SK-N-SH (cell line): ENCODE results near the gene PPP1R15B. TPM values are rescaled to one million over a fixed set of nuclear protein-coding genes. Genes with fewer than 3 reads are reported as not detected.

Experiments used
- CTCF ChIA-PET: fragments of 300-600, 350-600 bp; formaldehyde crosslinking; extraction: SDS; loops from one replicate; lab custom pipeline; 2021; lab: Yijun Ruan, JAX
- POLR2A ChIA-PET: fragments of 350-600 bp; sonication (Branson Sonifier 250); formaldehyde crosslinking; extraction: SDS; loops from one replicate; lab custom pipeline; 2020; ENCODE audit warnings: antibody characterized with exemption, inconsistent platforms; lab: Yijun Ruan, JAX
- DNase-seq: peaks from one replicate; pipeline ENCODE4 v3.0.0; 2012
- H2AFZ ChIP-seq: fragments of 200-600 bp; sonication (generic); 2 replicates; pipeline ENCODE4 v1.8.1; 2016; ENCODE audit warnings: antibody characterized with exemption, mild to moderate bottlenecking, low read depth
- H3F3A ChIP-seq: fragments of 200-600 bp; sonication (generic); replicated peaks from 2 replicates; pipeline ENCODE3; 2016; ENCODE audit warnings: antibody characterized with exemption, mild to moderate bottlenecking; ENCODE audit not compliant: insufficient read depth
- H3K27ac ChIP-seq, 2 experiments: fragments of 200-500 bp in 1 of 2; fragments of 200-600 bp in 1 of 2; sonication (Bioruptor generic) in 1 of 2; sonication (generic), shearing (Covaris generic) in 1 of 2; 2 replicates each; pipeline versions ENCODE4 v1.5.1 to v1.6.1; 2014 to 2016; ENCODE audit warnings: low read depth in 2 of 2, inconsistent platforms in 1 of 2, low read length in 1 of 2, mild to moderate bottlenecking in 1 of 2, mixed read lengths in 1 of 2
- H3K27me3 ChIP-seq: fragments of 200-600 bp; sonication (generic), shearing (Covaris generic); 2 replicates; pipeline ENCODE4 v1.6.1; 2016; ENCODE audit warnings: mixed run types; ENCODE audit not compliant: insufficient read depth
- H3K36me3 ChIP-seq, 2 experiments: fragments of 200-500 bp in 1 of 2; fragments of 200-600 bp in 1 of 2; sonication (Bioruptor generic) in 1 of 2; sonication (generic) in 1 of 2; replicated peaks in 1 of 2; 2 replicates each; pipeline versions ENCODE3 to v1.5.1; 2014 to 2016; ENCODE audit warnings: low read length in 1 of 2, mild to moderate bottlenecking in 1 of 2; ENCODE audit not compliant: insufficient read depth in 2 of 2, control insufficient read depth in 1 of 2
- H3K4me1 ChIP-seq, 2 experiments: fragments of 200-500 bp in 1 of 2; fragments of 200-600 bp in 1 of 2; sonication (Bioruptor generic) in 1 of 2; sonication (generic), shearing (Covaris generic) in 1 of 2; 2 replicates each; pipeline versions ENCODE4 v1.5.1 to v1.6.1; 2014 to 2016; ENCODE audit warnings: low read depth in 1 of 2, low read length in 1 of 2, mixed run types in 1 of 2; ENCODE audit not compliant: insufficient read depth in 2 of 2, control insufficient read depth in 1 of 2
- H3K4me2 ChIP-seq: fragments of 200-600 bp; sonication (generic), shearing (Covaris generic); 2 replicates; pipeline ENCODE4 v1.6.1; 2017; ENCODE audit warnings: mixed run types
- H3K4me3 ChIP-seq, 2 experiments: fragments of 200-500 bp in 1 of 2; fragments of 200-600 bp in 1 of 2; sonication (Bioruptor generic) in 1 of 2; sonication (generic), shearing (Covaris generic) in 1 of 2; 2 replicates each; pipeline versions ENCODE4 v1.5.1 to v1.8.1; 2014 to 2016; ENCODE audit warnings: low read depth in 2 of 2, inconsistent platforms in 1 of 2, low read length in 1 of 2, mild to moderate bottlenecking in 1 of 2, mixed read lengths in 1 of 2, moderate library complexity in 1 of 2
- H3K79me2 ChIP-seq: fragments of 200-600 bp; sonication (generic); 2 replicates; pipeline ENCODE4 v1.8.1; 2017; ENCODE audit warnings: mild to moderate bottlenecking; ENCODE audit not compliant: insufficient read depth
- H3K9ac ChIP-seq: fragments of 200-600 bp; sonication (generic); 2 replicates; pipeline ENCODE4 v1.6.1; 2017; ENCODE audit warnings: mixed run types
- H3K9me2 ChIP-seq: fragments of 200-600 bp; sonication (generic); 2 replicates; pipeline ENCODE4 v1.6.1; 2017; ENCODE audit warnings: mixed run types
- H3K9me3 ChIP-seq: fragments of 200-600 bp; sonication (generic); 2 replicates; pipeline ENCODE4 v1.6.1; 2017; ENCODE audit warnings: mixed run types, mild to moderate bottlenecking, moderate library complexity
- H4K20me1 ChIP-seq: fragments of 200-600 bp; sonication (generic); 2 replicates; pipeline ENCODE4 v1.6.1; 2017; ENCODE audit warnings: mild to moderate bottlenecking, mixed run types; ENCODE audit not compliant: insufficient read depth
- FOSL2 ChIP-seq: IDR thresholded peaks from 2 replicates; pipeline ENCODE4 v1.4.0; 2012; ENCODE audit warnings: low read depth, mild to moderate bottlenecking, moderate library complexity, borderline replicate concordance
- GABPA ChIP-seq: IDR thresholded peaks from 2 replicates; pipeline ENCODE4 v1.4.0; 2012; ENCODE audit warnings: low read depth, mild to moderate bottlenecking
- JUND ChIP-seq: IDR thresholded peaks from 2 replicates; pipeline ENCODE4 v1.4.0; 2012
- MEF2A ChIP-seq: IDR thresholded peaks from 2 replicates; pipeline ENCODE4 v1.4.0; 2012; ENCODE audit warnings: low read depth, borderline replicate concordance
- POLR2AphosphoS5 ChIP-seq: IDR thresholded peaks from 2 replicates; pipeline ENCODE4 v1.6.1; 2012; ENCODE audit warnings: low read depth, low read length
- RCOR1 ChIP-seq: fragments of 150-350 bp; IDR thresholded peaks from 2 replicates; pipeline ENCODE4 v1.6.1; 2017; ENCODE audit warnings: antibody characterized with exemption, low read length
- RFX5 ChIP-seq: IDR thresholded peaks from 2 replicates; pipeline ENCODE4 v1.6.1; 2012; ENCODE audit warnings: mild to moderate bottlenecking, improper control_type of control experiment, low read length
- SMC3 ChIP-seq: IDR thresholded peaks from 2 replicates; pipeline ENCODE4 v1.6.1; 2012; ENCODE audit warnings: low read depth, low read length, improper control_type of control experiment
- TAF1 ChIP-seq: IDR thresholded peaks from 2 replicates; pipeline ENCODE4 v1.6.1; 2012; ENCODE audit warnings: low read depth, mild to moderate bottlenecking, low read length, moderate library complexity, borderline replicate concordance
- YY1 ChIP-seq: IDR thresholded peaks from 2 replicates; pipeline ENCODE4 v1.4.0; 2012; ENCODE audit warnings: low read depth, mild to moderate bottlenecking
- WGBS: methylation state at CpG from one replicate; pipeline ENCODE4 v1.1.6; 2017; ENCODE audit warnings: low lambda C conversion rate; 5-methylcytosine and 5-hydroxymethylcytosine counted together
- polyA plus RNA-seq, 3 experiments: library from polyadenylated mRNA; depleted of rRNA; stranded (reverse); fragments of >200 nt; gene quantifications; 2 replicates each; pipeline ENCODE4 v1.2.3, GENCODE V29; 2012
- TF ChIP-seq, protein P1 (sequence below): IDR thresholded peaks from 2 replicates; pipeline ENCODE4 v1.6.1; 2012; ENCODE audit warnings: mild to moderate bottlenecking, low read depth, low read length, moderate library complexity
- TF ChIP-seq, protein P2 (sequence below): fragments of 150-350 bp; IDR thresholded peaks from 2 replicates; pipeline ENCODE4 v1.6.1; 2017; ENCODE audit warnings: antibody characterized with exemption, low read length, low read depth, borderline replicate concordance
- TF ChIP-seq, protein P3 (sequence below): IDR thresholded peaks from 2 replicates; pipeline ENCODE4 v1.4.0; 2012; ENCODE audit warnings: low read depth, borderline replicate concordance

The PPP1R15B gene
- polyA plus RNA-seq, 1 of the 3 experiments (the other 2 are of a cell fraction): 12.1 TPM

DNA sequence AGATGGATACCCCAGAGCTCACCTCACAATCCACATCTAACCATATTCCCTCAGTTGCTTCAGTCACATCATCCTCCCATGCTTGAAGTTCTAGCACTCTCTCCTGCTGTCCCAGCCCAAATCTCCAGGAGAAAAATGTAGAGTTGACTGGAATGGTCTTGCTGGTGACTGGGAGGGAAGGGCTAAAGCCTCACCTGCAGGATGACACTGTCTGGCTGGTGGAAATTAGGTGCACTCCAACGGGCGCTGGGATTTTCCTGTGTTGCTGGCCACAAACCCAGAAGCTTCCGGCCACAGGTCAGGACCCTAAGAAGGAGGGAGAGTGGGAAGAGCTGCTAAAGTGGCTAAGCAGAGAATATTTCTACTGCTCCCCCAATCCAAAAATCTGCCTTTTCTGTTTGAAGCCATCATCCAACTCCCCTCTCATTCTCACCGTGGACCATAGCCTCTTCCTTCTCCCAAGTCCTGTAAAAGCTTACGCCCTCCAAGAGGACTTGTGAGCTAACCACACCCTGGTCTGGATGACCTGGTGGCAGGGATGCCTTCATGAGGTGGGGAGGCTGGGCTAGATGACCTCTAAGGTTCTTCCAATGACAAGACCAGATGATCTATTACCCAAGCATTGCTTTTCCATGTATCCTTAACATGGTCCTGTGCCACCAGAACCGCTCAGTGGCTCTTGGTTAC, 37.5 kb upstream of the PPP1R15B start:
- H3K4me2 ChIP-seq: no peak overlapping the region
- no peaks in the 10 kb centered on the region for H4K20me1 ChIP-seq
- ChIA-PET CTCF (interaction anchor here (1.2 to 35.1 kb wide), 4 partner anchors 15 to 287 kb away, joined by 3 to 1005 read pairs (median 68); partner anchors contain the start of gene PIK3C2B), POLR2A (no interaction called here)
- no peaks in the 10 kb centered on the region for H3F3A ChIP-seq
- H3K4me3 ChIP-seq: no peak overlapping the region
- DNase-seq: no peak
- H3K27me3 ChIP-seq: no peaks in the 10 kb centered on the region
- no peak overlapping the region for H2AFZ ChIP-seq
- no peaks in the 10 kb centered on the region for H3K79me2 ChIP-seq
- H3K27ac ChIP-seq: no peak overlapping the region
- H3K9me3 ChIP-seq: no peaks in the 10 kb centered on the region
- no peak for TF ChIP-seq GABPA
- TF ChIP-seq JUND: no peak
- no peak for TF ChIP-seq YY1
- no peak for TF ChIP-seq RCOR1
- TF ChIP-seq FOSL2: no peak
- no peak for TF ChIP-seq TAF1
- TF ChIP-seq POLR2AphosphoS5: no peak
- TF ChIP-seq, protein P1, sequence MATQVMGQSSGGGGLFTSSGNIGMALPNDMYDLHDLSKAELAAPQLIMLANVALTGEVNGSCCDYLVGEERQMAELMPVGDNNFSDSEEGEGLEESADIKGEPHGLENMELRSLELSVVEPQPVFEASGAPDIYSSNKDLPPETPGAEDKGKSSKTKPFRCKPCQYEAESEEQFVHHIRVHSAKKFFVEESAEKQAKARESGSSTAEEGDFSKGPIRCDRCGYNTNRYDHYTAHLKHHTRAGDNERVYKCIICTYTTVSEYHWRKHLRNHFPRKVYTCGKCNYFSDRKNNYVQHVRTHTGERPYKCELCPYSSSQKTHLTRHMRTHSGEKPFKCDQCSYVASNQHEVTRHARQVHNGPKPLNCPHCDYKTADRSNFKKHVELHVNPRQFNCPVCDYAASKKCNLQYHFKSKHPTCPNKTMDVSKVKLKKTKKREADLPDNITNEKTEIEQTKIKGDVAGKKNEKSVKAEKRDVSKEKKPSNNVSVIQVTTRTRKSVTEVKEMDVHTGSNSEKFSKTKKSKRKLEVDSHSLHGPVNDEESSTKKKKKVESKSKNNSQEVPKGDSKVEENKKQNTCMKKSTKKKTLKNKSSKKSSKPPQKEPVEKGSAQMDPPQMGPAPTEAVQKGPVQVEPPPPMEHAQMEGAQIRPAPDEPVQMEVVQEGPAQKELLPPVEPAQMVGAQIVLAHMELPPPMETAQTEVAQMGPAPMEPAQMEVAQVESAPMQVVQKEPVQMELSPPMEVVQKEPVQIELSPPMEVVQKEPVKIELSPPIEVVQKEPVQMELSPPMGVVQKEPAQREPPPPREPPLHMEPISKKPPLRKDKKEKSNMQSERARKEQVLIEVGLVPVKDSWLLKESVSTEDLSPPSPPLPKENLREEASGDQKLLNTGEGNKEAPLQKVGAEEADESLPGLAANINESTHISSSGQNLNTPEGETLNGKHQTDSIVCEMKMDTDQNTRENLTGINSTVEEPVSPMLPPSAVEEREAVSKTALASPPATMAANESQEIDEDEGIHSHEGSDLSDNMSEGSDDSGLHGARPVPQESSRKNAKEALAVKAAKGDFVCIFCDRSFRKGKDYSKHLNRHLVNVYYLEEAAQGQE: no peak
- TF ChIP-seq, protein P2, sequence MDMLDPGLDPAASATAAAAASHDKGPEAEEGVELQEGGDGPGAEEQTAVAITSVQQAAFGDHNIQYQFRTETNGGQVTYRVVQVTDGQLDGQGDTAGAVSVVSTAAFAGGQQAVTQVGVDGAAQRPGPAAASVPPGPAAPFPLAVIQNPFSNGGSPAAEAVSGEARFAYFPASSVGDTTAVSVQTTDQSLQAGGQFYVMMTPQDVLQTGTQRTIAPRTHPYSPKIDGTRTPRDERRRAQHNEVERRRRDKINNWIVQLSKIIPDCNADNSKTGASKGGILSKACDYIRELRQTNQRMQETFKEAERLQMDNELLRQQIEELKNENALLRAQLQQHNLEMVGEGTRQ: no peak
- no peak for TF ChIP-seq SMC3
- TF ChIP-seq MEF2A: no peak
- TF ChIP-seq RFX5: no peak
- TF ChIP-seq, protein P3, sequence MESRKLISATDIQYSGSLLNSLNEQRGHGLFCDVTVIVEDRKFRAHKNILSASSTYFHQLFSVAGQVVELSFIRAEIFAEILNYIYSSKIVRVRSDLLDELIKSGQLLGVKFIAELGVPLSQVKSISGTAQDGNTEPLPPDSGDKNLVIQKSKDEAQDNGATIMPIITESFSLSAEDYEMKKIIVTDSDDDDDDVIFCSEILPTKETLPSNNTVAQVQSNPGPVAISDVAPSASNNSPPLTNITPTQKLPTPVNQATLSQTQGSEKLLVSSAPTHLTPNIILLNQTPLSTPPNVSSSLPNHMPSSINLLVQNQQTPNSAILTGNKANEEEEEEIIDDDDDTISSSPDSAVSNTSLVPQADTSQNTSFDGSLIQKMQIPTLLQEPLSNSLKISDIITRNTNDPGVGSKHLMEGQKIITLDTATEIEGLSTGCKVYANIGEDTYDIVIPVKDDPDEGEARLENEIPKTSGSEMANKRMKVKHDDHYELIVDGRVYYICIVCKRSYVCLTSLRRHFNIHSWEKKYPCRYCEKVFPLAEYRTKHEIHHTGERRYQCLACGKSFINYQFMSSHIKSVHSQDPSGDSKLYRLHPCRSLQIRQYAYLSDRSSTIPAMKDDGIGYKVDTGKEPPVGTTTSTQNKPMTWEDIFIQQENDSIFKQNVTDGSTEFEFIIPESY: no peak
- H3K9me2 ChIP-seq: no peaks in the 10 kb centered on the region
- H3K36me3 ChIP-seq: peaks cover 0 to 8% of the 10 kb centered on the region in 2 experiments
- H3K4me1 ChIP-seq: no peaks in the 10 kb centered on the region; a peak in 1 of 4 replicates
- no peak overlapping the region for H3K9ac ChIP-seq
- 94% methylated on average over 6 of the region's 6 CpGs for WGBS
